NAMALWA (cell line): ENCODE measurements around the gene PTPRM.
"Not testable (repeated sequence)": the region's sequence is repeated elsewhere in the genome, so short reads cannot be mapped to it uniquely, and the experiment has no call there.

ENCODE experiments used
- DNase-seq: peaks from one replicate; pipeline ENCODE4 v3.0.0-alpha.2; 2015; ENCODE audit warnings: low spot score

PTPRM gene

DNA sequence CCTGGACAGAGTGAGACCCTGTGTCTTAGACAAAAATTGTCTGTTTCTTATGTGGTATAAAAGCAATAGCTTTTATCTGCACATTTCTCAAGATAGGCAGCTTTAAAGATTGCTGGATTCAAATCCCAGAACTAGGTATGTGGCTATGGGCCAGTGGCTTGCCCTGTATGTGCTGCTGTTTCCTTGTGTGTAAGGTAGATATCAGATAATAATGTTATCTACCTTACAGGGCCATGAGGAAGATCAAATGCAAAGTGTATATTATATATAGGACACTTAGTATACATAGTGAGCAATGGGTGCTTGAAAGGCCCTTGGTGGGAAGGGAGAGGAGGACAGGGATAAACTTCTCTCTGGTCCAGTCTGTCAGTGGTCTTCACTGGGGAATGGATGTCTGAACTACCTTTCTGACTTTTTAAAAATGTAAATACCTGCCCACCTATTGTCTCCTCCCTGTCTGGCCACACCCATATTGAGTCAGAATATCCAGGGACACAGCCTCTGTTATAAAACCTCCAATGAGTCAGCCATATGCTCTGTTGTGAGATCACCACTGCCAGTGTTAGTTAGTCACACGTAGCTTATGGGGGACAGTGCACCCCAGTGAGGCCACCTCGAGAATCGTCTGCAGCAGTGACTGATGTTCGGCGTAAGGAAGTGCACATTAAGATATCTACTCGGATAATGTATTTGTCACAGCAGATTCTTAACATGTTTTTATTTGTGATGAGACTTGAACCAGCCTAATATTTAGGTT lies 383.4 kb downstream of the PTPRM start:
- DNase-seq, result no peak

- DNase-seq, result no peak
Measured at GRCh38 chr18:7953095-7953958, 386.2 kb downstream of the PTPRM start.

DNA sequence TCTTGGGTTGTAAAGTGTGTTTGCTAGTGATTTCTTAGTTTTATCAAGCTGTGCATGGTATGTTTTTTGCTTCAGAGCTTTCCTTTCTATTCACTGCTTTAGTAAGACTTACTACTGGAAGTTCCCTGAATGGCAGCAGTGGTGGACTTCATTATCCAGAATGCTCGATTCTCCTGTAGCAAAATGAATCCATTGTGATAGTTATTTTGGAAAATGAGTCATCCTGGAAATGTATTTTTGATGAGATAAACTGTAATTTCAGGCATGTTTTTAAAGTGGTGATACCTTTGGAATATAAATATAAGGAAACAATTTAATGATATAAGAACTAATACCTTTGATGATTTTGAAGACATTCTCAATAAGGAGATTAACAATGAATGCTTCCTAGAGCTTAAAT lies 387.1 kb downstream of the PTPRM start:
- DNase-seq, result no peak

- no peak for DNase-seq
Measured at GRCh38 chr18:7955175-7955574, 388.1 kb downstream of the PTPRM start.

GRCh38 chr18:7957297-7957696 lies 390.2 kb downstream of the PTPRM start:
- DNase-seq, result no peak

- no peak for DNase-seq
Measured at GRCh38 chr18:7958081-7958896, 391.2 kb downstream of the PTPRM start.

GRCh38 chr18:7958897-7959146 lies 391.7 kb downstream of the PTPRM start:
- DNase-seq, result no peak

DNA sequence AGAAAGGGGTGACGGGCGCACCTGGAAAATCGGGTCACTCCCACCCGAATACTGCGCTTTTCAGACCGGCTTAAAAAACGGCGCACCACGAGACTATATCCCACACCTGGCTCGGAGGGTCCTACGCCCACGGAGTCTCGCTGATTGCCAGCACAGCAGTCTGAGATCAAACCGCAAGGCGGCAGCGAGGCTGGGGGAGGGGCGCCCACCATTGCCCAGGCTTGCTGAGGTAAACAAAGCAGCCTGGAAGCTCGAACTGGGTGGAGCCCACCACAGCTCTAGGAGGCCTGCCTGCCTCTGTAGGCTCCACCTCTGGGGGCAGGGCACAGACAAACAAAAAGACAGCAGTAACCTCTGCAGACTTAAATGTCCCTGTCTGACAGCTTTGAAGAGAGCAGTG lies 399.6 kb downstream of the PTPRM start:
- DNase-seq, result not testable (repeated sequence)

DNA sequence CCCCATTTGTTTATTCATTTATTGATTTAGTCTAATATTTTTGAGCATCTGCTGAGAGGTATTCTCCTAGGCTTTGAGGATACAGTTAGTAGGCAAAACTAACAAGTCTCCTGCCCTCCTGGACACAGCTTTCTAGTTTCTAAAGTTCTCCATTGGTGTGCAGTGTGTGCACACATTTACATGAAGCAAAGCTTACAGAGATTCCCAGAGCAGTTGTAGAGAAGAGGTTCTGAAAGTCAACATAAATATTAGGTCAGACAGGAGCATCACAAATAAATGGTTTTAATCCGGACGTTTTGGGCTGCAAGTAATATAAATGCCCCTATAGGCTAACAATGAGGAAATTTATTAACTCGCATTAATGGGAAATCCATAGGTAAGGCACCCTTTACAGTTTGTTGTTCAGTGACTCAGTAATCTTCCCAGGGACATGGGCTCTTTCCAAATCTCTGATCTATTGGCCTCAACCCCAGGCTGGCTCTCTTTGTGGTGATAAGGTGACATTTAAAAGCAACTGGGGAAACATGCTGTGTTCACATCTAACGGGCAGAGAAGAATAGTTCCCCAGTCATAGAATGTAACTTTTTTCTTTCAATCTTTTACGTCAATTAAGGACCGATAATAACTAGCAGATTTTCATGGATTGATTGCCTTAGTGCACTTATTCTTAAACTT lies 407.2 kb downstream of the PTPRM start:
- DNase-seq, result no peak

GRCh38 chr18:7977897-7978296 lies 410.8 kb downstream of the PTPRM start:
- DNase-seq, result no peak

- no peak for DNase-seq
Measured at GRCh38 chr18:7978834-7979233, 411.7 kb downstream of the PTPRM start.

DNA sequence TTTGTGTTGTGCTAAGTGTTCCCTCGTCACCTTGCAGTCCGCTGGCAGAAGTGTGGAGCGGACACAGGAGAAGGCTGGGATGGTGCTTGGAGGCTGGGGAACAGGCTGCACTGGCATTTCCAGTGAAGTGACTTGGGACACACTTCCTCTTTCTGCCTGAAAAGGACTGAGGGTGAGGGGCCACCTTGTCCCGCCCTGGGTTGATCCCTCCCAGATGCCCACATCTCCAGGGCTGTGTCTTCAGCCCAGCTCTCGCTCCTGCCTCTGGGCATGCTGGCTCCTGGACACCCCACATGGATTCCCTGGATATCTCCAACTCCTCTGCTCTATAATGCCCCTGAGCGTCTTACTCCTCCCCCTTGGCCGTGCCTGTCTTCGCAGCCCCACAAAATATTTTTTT lies 412.6 kb downstream of the PTPRM start:
- no peak for DNase-seq

DNA sequence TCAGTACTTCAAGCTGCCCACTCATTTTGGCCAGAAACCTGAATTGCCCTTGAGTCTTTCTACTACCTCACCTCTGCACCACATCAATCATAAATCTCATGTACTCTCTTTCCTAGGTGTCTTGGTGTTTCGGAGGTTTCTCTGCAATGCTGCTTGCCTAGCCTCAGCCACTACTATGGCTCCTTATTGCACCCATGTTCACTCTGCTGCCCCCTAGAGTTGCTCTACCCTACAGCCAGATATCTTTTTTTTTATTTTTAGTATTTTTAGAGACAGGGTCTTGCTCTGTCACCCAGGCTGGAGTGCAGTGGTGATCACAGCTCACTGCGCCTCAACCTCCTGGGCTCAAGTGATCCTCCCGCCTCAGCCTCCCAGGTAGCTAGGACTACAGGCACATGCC lies 413.0 kb downstream of the PTPRM start:
- peak; percentile 34 for DNase-seq

DNA sequence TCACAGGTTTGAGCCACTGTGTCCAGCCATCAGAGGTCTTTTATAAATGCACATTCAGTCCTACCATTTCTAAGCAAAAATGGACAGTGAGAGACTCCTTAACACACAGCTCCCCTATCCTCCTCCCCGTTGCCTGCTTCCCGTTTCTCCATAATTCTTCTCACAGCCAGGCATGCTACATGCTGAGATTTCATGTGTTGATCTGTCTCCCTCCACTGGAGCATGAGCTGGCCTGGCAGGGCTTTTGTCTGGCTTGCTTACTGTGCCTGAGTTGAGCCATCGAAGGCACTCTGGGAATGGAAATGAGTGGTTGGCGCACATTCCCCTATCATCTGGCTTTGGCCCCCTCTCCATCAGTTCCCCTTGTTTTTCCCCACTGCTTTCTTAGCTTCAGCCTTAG lies 413.5 kb downstream of the PTPRM start:
- no peak for DNase-seq

DNA sequence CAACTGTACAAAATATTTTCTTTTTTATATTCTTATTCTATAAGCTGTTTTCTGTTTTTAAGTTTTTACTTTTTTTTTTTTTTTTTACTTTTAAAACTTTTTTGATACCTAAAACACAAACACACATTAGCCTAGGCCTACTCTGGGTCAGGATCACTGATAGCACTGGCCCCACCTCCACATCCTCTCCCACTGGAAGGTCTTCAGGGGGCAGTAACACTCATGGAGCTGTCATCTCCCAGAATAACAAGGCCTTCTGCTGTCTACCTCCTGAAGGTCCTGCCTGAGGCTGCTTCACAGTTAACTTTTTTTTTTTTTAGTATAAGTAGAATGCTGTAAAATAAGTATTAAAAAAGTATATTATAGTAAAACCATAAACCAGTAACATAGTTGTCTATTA lies 415.1 kb downstream of the PTPRM start:
- DNase-seq, result no peak

DNA sequence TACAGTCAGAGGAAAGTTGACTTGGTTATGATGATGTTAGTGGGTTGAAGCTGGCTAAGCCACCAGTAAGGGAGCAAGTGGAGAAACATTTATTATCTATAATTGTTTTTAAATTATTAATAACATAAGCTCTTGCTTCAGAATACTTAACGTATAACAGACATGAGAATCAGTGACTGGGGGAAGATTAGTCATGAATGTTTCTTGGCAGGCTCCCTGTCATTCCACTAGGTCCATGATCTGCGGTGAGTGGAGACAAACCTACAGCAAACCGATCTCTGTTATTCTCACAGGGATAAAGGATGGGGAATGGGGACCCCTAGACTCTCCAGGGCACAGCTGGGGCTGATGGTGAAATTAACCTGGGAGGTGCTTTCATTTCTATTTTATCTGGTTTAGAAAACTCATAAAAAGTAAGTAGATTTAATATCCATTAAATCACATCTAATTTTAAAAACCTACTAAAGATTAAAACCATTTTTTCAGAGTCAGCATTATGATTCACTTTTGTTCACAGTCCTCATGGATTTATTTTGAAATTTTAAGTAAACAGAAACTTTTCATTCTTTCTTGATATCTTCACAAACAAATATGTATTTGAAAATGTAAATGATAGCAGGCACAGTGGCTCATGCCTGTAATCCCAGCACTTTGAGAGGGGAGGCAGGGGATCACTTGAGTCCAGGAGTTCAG lies 420.3 kb downstream of the PTPRM start:
- no peak for DNase-seq

- no peak for DNase-seq
Measured at GRCh38 chr18:7990670-7991069, 423.6 kb downstream of the PTPRM start.

GRCh38 chr18:8001711-8002301 lies 434.7 kb downstream of the PTPRM start:
- no peak for DNase-seq

- DNase-seq, result no peak
Measured at GRCh38 chr18:8003878-8004675, 437.0 kb downstream of the PTPRM start.

- no peak for DNase-seq
Measured at GRCh38 chr18:8004792-8005191, 437.7 kb downstream of the PTPRM start.
